Activated CD4-positive, alpha-beta T cell treated with anti-CD3 and anti-CD28 coated beads, Interleukin-2, amount 50 U/mL, for 48 hours (primary cell): Measurements from ENCODE around the gene NANOG.
"Not testable (repeated sequence)": the region's sequence is repeated elsewhere in the genome, so short reads cannot be mapped to it uniquely, and the experiment has no call there.

Experiments used
- DNase-seq, 2 experiments: peaks; one replicate each; pipeline ENCODE4 v3.0.0-alpha.2; 2020

The NANOG gene

DNA sequence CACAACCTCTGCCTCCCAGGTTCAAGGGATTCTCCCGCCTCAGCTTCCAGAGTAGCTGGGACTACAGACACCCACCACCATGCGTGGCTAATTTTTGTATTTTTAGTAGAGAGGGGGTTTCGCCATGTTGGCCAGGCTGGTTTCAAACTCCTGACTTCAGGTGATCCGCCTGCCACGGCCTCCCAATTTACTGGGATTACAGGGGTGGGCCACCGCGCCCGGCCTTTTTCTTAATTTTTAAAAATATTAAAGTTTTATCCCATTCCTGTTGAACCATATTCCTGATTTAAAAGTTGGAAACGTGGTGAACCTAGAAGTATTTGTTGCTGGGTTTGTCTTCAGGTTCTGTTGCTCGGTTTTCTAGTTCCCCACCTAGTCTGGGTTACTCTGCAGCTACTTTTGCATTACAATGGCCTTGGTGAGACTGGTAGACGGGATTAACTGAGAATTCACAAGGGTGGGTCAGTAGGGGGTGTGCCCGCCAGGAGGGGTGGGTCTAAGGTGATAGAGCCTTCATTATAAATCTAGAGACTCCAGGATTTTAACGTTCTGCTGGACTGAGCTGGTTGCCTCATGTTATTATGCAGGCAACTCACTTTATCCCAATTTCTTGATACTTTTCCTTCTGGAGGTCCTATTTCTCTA, at the start of gene NANOG:
Gene NANOG (plus strand): TSS at position 519 of the 645 bp plus-strand sequence. CDS start 213 bp downstream, outside the sequence.
- DNase-seq = not testable (repeated sequence)

DNA sequence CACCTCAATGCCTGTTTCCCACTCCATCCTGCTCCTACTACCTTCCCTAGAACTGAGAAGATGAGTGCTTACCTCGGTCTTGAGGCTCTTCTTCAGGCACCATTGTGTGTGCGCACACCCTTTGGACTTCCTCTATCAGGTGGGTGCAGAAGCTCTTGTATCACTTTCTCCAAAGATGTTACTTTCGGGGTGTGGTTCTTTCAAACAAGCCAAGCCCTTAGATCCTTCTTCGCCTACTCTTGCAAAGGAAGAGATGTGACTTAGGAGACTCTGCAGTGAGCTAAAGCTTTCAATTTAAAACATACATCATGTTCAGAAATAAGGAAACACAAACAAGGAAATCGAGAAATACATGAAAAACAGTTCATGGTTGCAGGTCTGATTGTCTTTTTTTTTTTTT, 42.0 kb upstream of the NANOG start, which contains the start of gene CLEC4C:
Gene CLEC4C (minus strand): TSS at position 130 of the 400 bp plus-strand sequence. CDS start 27 bp downstream, at position 103.
- DNase-seq = no peak

GRCh38 chr12:7748852-7749251, 40.4 kb upstream of the NANOG start:
- no peak for DNase-seq

DNA sequence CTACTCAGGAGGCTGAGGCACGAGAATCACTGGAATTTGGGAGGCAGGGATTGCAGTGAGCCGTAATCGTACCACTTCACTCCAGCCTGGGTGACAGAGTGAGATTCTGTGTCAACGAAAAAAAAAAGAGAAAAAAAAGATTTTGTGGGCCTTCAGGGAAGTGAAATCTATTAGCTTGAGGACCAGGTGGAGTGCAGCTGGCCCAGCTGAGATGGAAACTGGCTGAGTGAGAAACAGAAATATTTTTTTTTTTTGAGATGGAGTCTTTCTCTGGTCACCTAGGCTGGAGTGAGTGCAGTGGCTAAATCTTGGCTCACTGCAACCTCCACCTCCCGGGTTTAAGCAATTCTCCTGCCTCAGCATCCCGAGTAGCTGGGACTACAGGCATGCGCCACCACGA, 39.8 kb upstream of the NANOG start:
- no peak for DNase-seq

DNA sequence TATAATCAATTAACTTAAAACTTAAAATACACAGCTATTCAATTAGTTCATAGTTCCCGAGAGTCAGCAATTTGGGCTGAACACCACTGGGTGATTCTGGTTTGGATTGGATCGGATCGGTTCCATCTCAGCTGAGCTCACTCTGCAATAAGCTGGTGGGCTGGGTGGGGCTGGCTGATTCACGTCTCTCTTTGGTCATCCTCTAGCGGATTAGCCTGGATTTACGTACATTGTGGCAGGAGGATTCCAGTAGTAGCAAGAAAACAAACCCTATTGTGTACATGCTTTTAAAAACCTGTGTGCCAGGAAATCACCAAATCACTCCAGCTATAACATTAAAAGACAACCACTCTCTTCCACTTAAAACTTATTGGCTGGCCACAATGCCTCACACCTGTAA, 38.9 kb upstream of the NANOG start:
- DNase-seq = no peak

- DNase-seq = no peak
Observed at GRCh38 chr12:7751394-7751793, 37.8 kb upstream of the NANOG start.

- not testable (repeated sequence) for DNase-seq
Observed at GRCh38 chr12:7751941-7752922, 37.0 kb upstream of the NANOG start.

GRCh38 chr12:7755668-7756067, 33.5 kb upstream of the NANOG start:
- DNase-seq = not testable (repeated sequence)

GRCh38 chr12:7756993-7757392, 32.2 kb upstream of the NANOG start:
- no peak for DNase-seq

GRCh38 chr12:7758766-7759140, 30.4 kb upstream of the NANOG start:
- no peak for DNase-seq

DNA sequence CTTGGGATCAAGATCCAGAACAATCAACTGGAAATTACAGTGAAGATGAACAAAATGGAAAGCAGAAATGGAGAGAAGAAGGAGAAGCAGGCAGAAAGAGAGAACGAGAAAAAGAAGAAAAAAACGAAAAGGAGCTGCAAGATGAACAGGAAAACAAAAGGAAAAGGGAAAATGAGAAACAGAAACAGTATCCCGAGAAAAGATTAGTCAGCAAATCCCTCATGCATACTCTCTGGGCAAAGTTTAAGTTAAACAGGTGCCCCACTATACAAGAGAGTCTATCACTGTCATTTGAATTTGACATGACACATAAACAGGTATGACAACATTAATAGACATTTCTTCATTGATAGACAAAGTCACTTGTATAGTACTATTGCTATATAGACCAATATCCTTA, 19.2 kb upstream of the NANOG start:
- DNase-seq = no peak

DNA sequence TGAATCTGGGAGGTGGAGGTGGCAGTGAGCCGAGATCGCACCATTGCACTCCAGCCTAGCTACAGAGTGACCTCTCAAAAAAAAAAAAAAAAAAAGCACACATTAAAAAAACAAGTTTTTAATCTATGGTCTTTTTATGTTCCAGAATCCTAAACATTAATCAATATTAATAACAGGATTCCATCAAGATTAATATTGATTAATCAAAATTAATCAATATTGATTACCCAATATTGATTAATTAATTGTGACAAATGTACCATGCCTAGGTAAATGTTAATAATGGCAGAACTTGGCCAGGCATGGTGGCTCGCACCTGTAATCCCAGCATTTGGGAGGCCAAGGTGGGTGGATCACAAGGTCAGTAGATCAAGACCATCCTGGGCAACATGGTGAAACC, 7.9 kb upstream of the NANOG start:
- no peak for DNase-seq

GRCh38 chr12:7782055-7782454, 7.1 kb upstream of the NANOG start:
- DNase-seq = no peak

DNA sequence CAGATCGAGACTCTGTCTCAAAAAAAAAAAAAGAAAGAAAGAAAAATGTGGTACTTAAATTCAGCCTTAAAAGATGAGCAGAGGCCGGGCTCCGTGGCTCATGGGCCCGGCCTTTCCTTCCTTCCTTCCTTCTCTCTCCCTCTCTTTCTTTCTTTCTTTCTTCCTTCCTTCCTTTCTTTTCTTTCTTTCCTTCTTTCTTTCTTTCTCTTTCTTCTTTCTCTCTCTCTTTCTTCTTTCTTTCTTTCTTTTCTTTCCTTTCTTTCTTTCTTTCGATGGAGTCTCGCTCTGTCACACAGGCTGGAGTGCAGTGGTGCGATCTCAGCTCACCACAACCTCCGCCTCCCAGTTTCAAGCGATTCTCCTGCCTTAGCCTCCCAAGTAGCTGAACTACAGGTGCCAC, 5.8 kb upstream of the NANOG start:
- DNase-seq = not testable (repeated sequence)

DNA sequence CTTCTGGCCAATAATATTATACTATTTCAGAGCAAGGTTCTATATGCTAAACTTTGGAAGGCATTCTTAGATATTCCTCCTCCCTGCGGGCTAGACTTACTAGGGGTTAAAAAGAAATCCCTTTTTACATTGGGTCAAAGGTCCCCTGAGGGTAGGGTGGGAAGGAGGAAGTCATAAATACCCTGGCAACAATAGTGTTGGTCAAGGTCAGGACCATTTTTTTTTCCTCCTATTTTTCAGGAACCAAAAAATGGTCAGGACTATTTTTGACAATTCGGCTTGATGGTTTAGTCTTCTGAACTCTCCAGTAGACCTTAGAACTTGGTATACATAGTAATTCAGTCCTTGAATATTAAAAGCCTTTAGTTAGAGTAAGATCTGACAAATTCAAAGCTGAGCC, 4.5 kb upstream of the NANOG start:
- DNase-seq = no peak

DNA sequence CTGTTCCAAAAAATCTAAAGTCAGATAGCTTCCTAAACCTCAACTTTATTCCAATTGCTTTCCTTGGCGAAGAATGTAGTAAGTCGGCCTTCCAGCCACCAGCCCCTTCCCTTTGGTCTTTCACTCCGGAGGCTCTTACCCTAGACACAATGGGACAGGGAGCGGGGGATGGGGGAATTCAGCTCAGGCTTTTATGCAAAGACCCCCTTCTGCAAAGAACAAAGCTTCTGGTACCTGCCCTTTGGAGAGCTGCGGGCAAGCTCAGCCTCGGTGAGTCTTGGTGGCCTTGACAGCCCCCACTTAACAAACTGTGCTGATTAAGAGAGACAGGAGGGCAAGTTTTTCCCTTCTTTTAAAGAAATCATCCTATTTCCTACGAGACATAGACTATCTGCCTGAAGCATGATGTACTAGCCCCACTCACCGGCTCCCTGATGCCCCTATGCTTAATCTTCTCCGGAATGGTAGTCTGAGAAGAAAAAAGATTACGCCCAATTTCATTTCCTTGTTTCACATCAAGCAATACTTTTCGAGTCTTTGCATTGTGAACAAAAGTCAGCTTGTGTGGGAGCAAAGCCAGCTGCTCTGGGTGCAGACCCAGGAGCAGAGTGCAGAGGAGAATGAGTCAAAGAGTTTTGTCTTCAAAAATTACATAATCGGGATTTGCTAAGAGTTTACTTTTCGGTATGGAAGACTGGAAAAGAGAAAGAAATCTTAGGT, 1.5 kb upstream of the NANOG start:
- DNase-seq = no peak

DNA sequence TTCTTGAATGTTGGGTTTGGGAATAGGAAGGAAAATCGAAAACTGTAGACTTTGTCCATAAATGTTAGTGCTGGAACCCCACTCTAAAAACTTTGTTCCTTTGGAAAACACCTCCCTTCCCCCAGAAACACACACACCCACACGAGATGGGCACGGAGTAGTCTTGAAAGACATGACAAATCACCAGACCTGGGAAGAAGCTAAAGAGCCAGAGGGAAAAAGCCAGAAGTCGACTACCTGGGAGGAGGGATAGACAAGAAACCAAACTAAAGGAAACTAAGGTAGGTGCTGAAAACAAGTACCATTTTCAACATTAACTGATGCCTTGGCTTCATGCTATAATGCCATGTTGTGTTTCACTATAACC, 925 bp upstream of the NANOG start:
- no peak for DNase-seq

DNA sequence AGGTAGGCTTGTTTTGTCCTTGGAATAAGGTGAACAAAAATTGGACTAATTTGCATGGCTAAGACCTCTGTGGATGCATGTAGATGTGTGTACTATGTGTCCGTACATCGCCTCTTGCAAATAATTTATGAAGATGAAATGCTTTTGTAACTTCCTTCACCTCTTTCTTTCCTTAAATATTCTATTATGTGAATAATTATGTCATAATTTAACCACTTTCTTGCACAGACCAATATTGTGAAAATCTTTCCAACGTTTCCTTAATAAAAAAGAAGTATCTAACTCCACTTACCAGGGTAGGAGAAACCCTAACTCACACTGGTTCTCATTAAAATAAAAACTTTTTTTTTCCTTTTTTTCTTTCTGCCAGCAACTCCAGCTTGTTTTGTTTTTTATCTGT, 4.0 kb downstream of the NANOG start:
- no peak for DNase-seq

DNA sequence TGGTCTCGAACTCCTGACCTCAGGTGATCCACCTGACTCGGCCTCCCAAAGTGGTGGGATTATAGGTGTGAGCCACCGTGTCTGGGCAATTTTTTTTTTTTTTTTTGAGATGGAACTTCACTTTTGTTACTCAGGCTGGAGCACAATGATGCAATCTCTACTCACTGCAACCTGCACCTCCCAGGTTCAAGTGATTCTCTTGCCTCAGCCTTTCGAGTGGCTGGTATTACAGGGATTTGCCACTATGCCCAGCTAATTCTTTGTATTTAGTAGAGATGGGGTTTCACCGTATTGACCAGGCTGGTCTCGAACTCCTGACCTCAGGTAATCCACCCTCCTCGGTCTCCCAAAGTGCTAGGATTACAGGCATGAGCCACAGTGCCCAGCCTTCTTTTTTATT, 8.1 kb downstream of the NANOG start:
- not testable (repeated sequence) for DNase-seq

GRCh38 chr12:7797698-7798398, 8.6 kb downstream of the NANOG start:
- no peak for DNase-seq

DNA sequence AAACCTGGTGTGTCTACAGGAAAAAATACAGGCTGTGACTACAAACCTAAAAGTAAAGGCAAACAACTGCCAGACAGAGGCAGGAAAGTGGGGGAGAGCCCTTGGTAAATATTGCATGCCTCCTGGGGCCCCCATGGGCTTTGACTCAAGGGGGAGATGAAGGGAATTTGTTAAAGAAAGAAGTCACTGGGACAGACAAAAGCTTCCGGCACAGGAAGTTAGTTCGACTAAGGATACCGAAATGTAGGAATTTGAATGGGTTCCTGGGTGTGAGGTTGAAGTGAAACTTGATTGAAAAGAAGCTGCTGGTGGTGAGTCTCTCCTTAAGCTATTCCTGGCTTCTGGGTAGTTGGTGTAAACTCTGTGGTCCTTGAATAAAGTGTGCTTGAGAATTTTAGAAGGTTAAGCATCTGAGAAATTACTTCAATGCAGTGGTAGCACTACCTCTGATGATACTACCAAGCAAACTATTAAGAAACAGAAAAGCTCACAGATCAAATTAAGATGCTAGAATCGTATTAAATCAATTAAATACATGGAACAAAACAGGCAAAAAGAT, 9.6 kb downstream of the NANOG start:
- DNase-seq = not testable (repeated sequence)

GRCh38 chr12:7801460-7801859, 12.3 kb downstream of the NANOG start:
- DNase-seq = no peak
